A673 (cell line): ENCODE results near the gene FBN3.

Experiments
- EZH2 ChIP-seq: fragments of 200-600 bp; sonication (generic); IDR thresholded peaks from 2 replicates; pipeline ENCODE4 v1.6.1; 2017; ENCODE audit warnings: borderline replicate concordance, low read depth, mild to moderate bottlenecking, mixed read lengths, antibody characterized with exemption, low read length; ENCODE audit not compliant: poor library complexity, severe bottlenecking
- TF ChIP-seq, protein P1 (sequence below): fragments of 300-800, 200-600 bp; sonication (generic); conservative IDR thresholded peaks from 2 replicates; pipeline ENCODE4 v1.5.1; 2017; ENCODE audit warnings: low read depth, mild to moderate bottlenecking, antibody characterized with exemption, low read length, moderate library complexity, mixed read lengths

DNA sequence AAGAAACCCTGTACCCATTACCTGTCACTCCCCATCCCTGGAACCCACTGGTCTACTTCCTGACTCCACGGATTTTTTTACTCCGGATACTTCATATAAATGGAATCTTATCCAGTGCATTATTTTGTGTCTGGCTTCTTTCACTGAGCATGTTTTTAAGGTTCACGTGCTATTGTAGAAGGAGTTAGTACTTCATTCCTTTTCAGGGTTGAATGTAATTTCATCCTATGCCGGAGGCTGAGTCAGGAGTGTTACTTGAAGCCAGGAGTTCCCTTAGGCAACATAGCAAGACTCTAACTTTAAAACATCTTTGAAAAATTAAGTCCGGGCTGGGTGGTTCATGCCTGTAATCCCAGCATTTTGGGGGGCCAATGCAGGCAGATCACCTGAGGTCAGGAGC is 126.0 kb downstream of the FBN3 start:
- TF ChIP-seq, protein P1, sequence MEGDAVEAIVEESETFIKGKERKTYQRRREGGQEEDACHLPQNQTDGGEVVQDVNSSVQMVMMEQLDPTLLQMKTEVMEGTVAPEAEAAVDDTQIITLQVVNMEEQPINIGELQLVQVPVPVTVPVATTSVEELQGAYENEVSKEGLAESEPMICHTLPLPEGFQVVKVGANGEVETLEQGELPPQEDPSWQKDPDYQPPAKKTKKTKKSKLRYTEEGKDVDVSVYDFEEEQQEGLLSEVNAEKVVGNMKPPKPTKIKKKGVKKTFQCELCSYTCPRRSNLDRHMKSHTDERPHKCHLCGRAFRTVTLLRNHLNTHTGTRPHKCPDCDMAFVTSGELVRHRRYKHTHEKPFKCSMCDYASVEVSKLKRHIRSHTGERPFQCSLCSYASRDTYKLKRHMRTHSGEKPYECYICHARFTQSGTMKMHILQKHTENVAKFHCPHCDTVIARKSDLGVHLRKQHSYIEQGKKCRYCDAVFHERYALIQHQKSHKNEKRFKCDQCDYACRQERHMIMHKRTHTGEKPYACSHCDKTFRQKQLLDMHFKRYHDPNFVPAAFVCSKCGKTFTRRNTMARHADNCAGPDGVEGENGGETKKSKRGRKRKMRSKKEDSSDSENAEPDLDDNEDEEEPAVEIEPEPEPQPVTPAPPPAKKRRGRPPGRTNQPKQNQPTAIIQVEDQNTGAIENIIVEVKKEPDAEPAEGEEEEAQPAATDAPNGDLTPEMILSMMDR, result no peak
- no peak for TF ChIP-seq EZH2
